Activated naive CD8-positive, alpha-beta T cell treated with anti-CD3 and anti-CD28 coated beads, Interleukin-2, amount 10 ng/mL, durations not matched to agents 7 days and 5 days (primary cell): ENCODE results near the gene FOXC2. TPM values are rescaled to one million over a fixed set of nuclear protein-coding genes. Genes with fewer than 3 reads are reported as not detected.

ENCODE experiments used
- ATAC-seq: fragments of 150-1000 bp; cut with Tn5 transposase; one replicate; pipeline ENCODE4 v1.10.0; 2021; ENCODE audit warnings: low read depth, moderate library complexity
- POLR2A ChIA-PET: fragments of 350-600 bp; sonication (Branson Sonifier 250); formaldehyde crosslinking; loops from one replicate; lab custom pipeline; 2021; ENCODE audit warnings: antibody characterized with exemption; lab: Charles Lee
- DNase-seq: peaks from one replicate; pipeline ENCODE4 v3.0.0; 2021
- H3K27ac Mint-ChIP-seq: one replicate; pipeline ENCODE4 v1.8.0; 2022; ENCODE audit warnings: mild to moderate bottlenecking, mixed read lengths
- H3K27me3 Mint-ChIP-seq: one replicate; pipeline ENCODE4 v1.8.0; 2022; ENCODE audit warnings: mild to moderate bottlenecking, moderate library complexity, mixed read lengths
- H3K36me3 Mint-ChIP-seq: one replicate; pipeline ENCODE4 v1.8.0; 2021; ENCODE audit warnings: mild to moderate bottlenecking, mixed read lengths
- H3K4me1 Mint-ChIP-seq: one replicate; pipeline ENCODE4 v1.8.0; 2021; ENCODE audit warnings: mixed read lengths
- H3K4me3 Mint-ChIP-seq: one replicate; pipeline ENCODE4 v1.8.0; 2022; ENCODE audit warnings: mild to moderate bottlenecking, moderate library complexity, mixed read lengths
- H3K9me3 Mint-ChIP-seq: one replicate; pipeline ENCODE4 v1.8.0; 2021; ENCODE audit warnings: mixed read lengths
- total RNA-seq, 2 experiments: library from RNA; stranded (reverse); gene quantifications; one replicate each; pipeline ENCODE4 v1.2.3, GENCODE V29; 2021

FOXC2 gene
- not detected for total RNA-seq

DNA sequence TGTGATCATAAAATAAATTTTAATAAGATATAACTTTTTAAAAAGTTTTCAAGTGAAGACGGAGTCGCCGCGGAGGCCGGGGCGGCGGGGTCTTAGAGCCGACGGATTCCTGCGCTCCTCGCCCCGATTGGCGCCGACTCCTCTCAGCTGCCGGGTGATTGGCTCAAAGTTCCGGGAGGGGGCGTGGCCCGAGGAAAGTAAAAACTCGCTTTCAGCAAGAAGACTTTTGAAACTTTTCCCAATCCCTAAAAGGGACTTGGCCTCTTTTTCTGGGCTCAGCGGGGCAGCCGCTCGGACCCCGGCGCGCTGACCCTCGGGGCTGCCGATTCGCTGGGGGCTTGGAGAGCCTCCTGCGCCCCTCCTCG lies at the start of gene FOXC2:
Gene FOXC2, plus strand, starts transcription at position 229 of the 365 bp plus-strand sequence. CDS start 507 bp downstream, outside the sequence.
- Mint-ChIP-seq H3K4me3 (no peak within 1 kb of the TSS), H3K27me3 (peaks cover 66% of the 10 kb centered on the region), H3K9me3 (no peaks in the 10 kb centered on the region), H3K4me1 (peaks cover 7% of the 10 kb centered on the region), H3K36me3 (no peaks in the 10 kb centered on the region), H3K27ac (no peak within 1 kb of the TSS)
- POLR2A ChIA-PET: no interaction called here
- DNase-seq: peak; percentile 35
- ATAC-seq: no peak

DNA sequence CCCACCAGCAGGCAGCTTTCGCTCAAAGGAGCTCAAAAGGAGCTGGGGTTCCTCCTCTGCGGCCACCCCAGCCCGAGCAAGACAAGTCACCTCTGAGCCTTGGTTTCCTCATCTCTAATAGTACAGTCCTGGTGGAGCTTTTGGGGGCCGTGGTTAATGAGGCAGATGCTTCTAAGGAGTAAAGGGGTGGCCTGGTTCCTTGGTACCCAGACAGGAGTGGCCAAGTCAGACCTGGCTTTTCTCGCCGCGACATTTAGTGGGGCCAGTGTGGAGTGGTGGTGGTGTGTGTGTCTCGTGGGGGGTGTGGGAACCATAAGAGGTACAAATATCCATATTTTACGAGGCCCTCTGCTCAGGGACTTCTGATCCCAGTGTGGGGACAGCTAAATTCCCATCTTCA lies 49.6 kb upstream of the FOXC2 start:
- H3K9me3 Mint-ChIP-seq: no peaks in the 10 kb centered on the region
- H3K27ac Mint-ChIP-seq: peak overlapping the region; percentile 60
- peaks cover 4% of the 10 kb centered on the region for H3K4me1 Mint-ChIP-seq
- no peak overlapping the region for H3K4me3 Mint-ChIP-seq
- POLR2A ChIA-PET: no interaction called here
- H3K27me3 Mint-ChIP-seq: peaks cover 68% of the 10 kb centered on the region
- DNase-seq (no peak), ATAC-seq (no peak)
- no peaks in the 10 kb centered on the region for H3K36me3 Mint-ChIP-seq

DNA sequence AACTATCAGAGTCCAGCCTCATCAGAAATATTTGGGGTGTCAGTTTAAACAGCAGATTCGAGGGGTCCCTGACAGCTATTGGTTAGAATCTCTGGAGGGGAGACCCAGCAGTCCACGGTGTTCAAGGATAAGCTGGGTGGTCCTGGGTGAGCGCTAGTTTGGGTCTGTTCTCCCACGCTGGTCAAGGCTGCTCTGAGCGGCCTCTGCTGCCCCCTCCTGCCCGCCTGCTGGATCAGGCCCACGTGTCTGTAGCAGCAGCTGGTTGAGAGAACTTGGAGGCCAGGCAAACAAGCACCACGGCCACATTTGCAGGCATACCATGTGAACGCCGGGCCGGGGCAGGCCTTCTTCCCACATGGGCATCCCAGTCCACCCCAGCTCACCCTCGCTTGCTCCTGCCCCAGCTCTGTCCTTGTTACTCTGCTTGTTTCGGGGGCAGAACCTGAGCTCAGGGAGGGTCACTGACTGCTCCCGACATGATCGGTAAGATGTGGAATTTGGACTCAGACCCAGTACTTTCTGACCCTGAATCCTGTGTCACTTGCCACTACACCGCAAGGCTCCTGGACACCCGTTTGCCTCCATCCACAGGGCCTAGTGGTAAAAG lies 48.9 kb upstream of the FOXC2 start:
- H3K27me3 Mint-ChIP-seq: peaks cover 62% of the 10 kb centered on the region
- no peaks in the 10 kb centered on the region for H3K36me3 Mint-ChIP-seq
- DNase-seq: no peak
- ATAC-seq: no peak
- H3K27ac Mint-ChIP-seq: no peak overlapping the region
- H3K9me3 Mint-ChIP-seq: no peaks in the 10 kb centered on the region
- H3K4me3 Mint-ChIP-seq: no peak overlapping the region
- H3K4me1 Mint-ChIP-seq: peaks cover 4% of the 10 kb centered on the region
- POLR2A ChIA-PET: no interaction called here

DNA sequence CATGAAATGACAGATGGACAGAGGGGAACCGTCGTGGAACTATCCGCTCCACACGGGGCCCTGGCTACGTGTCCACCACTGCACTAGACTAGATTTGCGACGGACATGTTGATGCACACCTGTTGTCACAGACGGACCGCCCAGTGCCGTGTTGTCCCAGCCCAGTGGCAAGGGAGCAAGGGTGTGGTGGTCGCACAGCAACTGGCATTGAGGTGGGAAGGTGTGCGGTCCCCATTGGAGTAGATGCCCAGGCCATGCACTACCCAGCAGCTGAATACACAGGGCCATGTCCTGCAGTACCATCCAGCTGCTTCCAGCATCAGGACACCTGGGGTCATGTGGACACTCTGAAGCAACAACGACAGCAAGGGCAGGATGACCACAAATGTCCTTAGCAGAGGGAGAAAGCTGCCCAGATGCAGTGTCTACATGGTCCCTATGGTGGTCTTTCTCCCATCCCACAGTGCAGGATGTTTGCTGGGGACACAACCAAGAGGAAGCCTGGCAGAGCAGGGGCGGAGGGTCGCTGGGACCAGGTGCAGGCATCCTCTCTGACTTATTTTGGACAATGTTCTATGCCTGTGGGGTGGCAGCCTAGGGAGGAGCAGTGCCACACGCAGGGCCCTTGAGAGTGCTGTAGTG lies 47.5 kb upstream of the FOXC2 start:
- no peak for ATAC-seq
- Mint-ChIP-seq H3K27ac (no peak overlapping the region), H3K9me3 (no peaks in the 10 kb centered on the region), H3K27me3 (peaks cover 51% of the 10 kb centered on the region), H3K36me3 (no peaks in the 10 kb centered on the region), H3K4me1 (peaks cover 3% of the 10 kb centered on the region), H3K4me3 (no peak overlapping the region)
- POLR2A ChIA-PET: no interaction called here
- no peak for DNase-seq

DNA sequence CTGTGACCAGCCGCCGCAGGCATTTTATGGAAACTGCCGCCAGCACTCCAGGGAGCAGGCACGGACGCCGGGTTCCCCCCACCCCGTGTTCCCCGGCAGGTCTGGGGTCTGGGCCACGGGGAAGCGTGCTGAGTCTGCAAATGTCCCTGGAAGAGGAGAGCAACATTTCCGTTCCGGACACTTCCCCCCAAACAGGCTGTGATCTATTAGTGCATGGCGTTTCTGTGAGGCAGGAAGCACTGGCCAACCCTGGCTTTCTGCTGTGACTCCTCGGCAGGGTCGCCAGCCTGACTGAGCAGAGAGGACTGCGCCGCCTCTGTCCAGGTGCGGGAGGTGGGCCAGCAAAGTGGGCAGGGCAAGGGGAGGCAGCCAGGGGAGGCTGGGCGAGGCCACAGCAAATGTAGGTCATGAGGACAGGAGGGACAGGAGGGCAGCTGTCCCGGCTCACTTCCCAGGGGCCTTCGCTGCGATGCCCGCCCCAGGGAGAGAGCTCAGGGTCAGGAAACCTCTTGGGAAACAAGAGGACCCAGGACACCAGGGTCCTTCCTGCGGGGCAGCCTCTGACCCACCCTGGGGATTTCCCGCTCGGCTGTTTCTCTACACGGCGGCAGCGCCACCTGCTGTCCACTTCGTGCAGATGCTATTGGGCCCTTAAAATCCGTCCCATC lies 46.8 kb upstream of the FOXC2 start:
- POLR2A ChIA-PET: no interaction called here
- DNase-seq (peak; percentile 66), ATAC-seq (no peak)
- H3K36me3 Mint-ChIP-seq: no peaks in the 10 kb centered on the region
- H3K9me3 Mint-ChIP-seq: no peaks in the 10 kb centered on the region
- no peak overlapping the region for H3K27ac Mint-ChIP-seq
- peaks cover 3% of the 10 kb centered on the region for H3K4me1 Mint-ChIP-seq
- H3K27me3 Mint-ChIP-seq: peaks cover 45% of the 10 kb centered on the region
- no peak overlapping the region for H3K4me3 Mint-ChIP-seq

DNA sequence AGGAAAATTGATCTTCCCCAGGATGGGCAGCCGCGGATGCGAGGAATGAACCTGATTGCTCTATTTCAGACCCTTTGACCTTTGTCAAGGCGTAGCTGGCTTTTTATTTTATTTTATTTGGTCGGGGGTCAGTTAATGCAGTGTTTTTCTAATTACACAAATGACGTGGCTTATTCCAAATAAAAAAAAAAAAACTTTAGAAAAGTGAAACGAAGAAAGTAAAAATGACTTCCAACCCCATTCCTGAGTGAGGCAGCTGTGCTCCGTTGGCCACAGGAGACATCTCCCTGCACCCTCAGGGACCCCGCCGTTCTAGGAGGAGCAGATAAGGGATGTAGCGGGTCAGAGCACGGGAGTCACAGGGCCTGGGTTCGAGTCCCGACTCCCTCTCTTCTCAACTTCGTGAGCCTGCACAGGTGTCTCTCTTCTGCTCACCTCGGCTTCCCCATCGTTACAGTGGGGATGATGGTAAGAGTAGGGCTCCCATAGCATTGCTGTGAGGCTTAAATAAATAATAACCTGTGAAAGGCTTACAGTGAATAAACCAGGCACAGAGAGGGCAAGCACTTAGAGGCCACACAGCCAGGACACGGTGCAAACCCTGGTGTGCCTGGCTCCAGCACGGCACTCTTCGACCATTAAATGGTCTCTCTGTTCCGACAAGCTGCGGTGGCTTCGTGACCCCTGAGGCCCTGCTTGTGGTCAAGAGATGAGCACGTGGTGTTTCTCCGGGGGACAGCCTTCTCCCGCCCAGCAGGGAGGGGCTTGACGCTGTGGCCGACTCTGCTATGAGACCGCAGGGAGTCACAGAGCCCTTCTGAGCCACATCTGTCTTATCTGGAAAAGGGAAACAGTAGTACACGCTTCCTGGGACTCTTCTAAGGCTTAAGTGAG lies 46.1 kb upstream of the FOXC2 start:
- POLR2A ChIA-PET: no interaction called here
- no peak for ATAC-seq
- Mint-ChIP-seq H3K27me3 (peaks cover 38% of the 10 kb centered on the region), H3K4me1 (peaks cover 3% of the 10 kb centered on the region), H3K9me3 (no peaks in the 10 kb centered on the region), H3K27ac (no peak overlapping the region), H3K4me3 (no peak overlapping the region), H3K36me3 (no peaks in the 10 kb centered on the region)
- no peak for DNase-seq

DNA sequence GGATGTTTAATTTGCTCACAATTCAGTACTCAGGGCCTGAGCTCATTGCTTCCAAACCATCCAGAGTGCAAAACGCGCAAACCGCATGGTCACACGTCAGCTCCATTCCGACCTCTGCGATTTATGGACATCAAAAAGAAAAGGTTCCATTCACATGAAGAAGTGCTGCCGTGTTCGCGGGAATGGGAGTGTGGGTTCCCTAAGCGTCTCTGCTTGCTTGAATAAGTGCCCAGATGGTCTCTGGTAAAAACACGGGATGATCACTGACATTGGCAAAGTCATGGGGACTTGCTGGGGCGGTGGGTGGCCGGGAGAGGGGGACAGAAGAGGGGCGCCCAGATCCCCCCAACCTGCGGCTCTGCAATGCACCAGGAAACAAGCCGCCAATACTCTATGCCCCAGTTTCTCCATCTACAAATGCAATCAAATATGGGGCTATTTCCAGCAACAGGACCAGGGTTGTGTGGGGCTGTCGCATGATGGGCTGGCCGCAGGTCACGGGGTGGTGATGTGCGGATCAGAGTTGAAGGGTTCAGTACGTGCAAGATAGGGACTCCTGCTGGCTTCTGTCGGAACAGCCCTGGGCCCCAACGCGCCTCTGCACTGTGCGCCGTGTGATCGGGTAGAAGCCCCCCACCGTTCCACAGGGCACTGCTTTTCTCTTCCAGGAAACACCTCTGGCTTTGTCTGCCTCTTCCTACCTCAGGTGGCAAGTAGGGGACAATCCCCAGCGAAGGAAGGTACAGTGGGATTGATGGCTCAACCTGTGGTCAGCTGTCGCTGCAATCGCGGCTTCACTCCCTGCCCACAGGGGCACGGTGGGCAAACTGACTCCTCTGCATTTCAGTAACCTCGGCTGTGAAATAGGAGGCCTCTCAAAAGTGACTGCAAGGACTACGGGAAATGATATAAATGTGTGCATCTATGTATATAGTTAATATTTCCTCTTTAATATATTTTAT lies 45.1 kb upstream of the FOXC2 start:
- Mint-ChIP-seq H3K4me1 (peaks cover 3% of the 10 kb centered on the region), H3K36me3 (no peaks in the 10 kb centered on the region), H3K9me3 (no peaks in the 10 kb centered on the region), H3K27me3 (peaks cover 35% of the 10 kb centered on the region), H3K4me3 (no peak overlapping the region), H3K27ac (no peak overlapping the region)
- ATAC-seq (no peak), DNase-seq (no peak)
- POLR2A ChIA-PET: no interaction called here

DNA sequence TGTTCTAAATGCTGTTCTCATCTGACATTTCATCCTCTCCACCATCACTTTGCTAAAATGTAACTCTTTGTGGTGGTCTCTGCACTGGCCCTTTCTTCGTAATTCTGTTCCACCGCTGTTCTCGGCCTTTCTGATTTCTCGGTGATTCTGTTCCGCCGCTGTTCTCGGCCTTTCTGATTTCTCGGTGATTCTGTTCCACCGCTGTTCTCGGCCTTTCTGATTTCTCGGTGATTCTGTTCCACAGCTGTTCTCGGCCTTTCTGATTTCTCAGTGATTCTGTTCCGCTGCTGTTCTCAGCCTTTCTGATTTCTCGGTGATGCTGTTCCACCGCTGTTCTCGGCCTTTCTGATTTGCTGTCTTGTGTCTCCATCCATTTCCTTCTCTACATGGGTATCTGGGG lies 44.0 kb upstream of the FOXC2 start:
- no peak overlapping the region for H3K4me3 Mint-ChIP-seq
- no peaks in the 10 kb centered on the region for H3K9me3 Mint-ChIP-seq
- no peak for ATAC-seq
- POLR2A ChIA-PET: no interaction called here
- H3K27ac Mint-ChIP-seq: no peak overlapping the region
- no peaks in the 10 kb centered on the region for H3K36me3 Mint-ChIP-seq
- H3K4me1 Mint-ChIP-seq: peaks cover 3% of the 10 kb centered on the region
- DNase-seq: no peak
- peaks cover 25% of the 10 kb centered on the region for H3K27me3 Mint-ChIP-seq

DNA sequence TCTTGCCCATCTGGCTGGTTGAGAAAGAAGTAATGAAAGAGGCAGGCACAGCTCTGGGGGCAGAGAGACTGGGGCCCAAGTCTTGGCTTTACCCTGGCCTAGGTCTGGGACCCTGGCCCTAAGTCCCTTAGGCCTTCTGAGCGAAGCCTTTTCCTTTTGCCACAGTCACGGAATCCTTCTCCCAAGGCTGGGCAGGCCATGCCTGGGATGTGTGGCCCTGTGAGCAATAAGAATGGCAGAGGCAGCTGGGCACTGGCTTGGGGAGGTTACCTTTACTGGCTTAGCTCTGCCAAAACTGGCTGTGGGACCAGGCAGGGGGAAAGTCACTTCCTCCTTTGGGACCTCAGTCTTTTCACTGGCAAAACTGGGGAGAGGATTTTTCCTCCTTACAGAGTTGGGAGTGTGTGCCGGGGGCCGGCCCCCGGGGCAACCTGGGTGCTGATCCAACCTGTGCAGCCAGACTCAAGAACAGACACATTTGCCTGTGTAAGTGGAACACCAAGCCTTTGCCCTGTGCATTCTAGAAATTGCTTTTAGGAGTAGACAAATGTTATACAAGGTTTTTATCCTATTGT lies 43.4 kb upstream of the FOXC2 start:
- ATAC-seq (no peak), DNase-seq (no peak)
- Mint-ChIP-seq H3K4me1 (peaks cover 3% of the 10 kb centered on the region), H3K4me3 (no peak overlapping the region), H3K27me3 (peaks cover 20% of the 10 kb centered on the region), H3K27ac (no peak overlapping the region), H3K9me3 (no peaks in the 10 kb centered on the region), H3K36me3 (no peaks in the 10 kb centered on the region)
- POLR2A ChIA-PET: no interaction called here

DNA sequence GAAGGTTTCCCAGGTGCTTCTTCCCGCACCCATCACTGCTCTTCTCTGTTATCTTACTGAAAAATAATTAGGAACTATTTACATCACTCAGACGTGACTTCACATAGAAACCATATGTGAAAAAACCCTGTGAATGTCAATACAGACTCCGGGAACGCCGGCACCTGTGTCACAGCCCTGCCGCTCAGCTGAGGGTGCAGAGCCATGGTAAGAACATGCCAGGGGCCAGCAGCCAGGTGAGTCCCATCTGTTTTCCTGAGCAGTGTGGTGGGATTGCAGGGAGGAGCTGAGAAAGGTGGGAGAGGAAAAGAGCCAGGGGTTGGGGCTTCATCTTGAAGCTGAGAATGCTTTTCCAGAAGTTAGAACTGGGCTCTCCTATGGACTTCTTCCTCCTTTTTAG lies 42.6 kb upstream of the FOXC2 start:
- no peak for ATAC-seq
- no peak for DNase-seq
- Mint-ChIP-seq H3K4me3 (no peak overlapping the region), H3K36me3 (no peaks in the 10 kb centered on the region), H3K27ac (no peak overlapping the region), H3K27me3 (peaks cover 13% of the 10 kb centered on the region), H3K4me1 (peaks cover 3% of the 10 kb centered on the region), H3K9me3 (no peaks in the 10 kb centered on the region)
- POLR2A ChIA-PET: no interaction called here

DNA sequence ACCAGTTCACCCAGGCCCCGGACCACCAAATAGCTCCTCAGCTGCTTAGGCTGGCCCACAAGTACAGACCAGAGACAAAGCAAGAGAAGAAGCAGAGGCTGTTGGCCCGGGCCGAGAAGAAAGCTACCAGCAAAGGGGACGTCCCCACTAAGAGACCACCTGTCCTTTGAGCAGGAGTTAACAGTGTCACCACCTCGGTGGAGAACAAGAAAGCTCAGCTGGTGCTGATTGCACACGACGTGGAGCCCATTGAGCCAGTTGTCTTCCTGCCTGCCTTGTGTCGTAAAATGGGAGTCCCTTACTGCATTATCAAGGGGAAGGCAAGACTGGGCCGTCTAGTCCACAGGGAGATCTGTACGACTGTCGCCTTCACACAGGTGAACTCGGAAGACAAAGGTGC lies 40.9 kb upstream of the FOXC2 start:
- Mint-ChIP-seq H3K4me3 (no peak overlapping the region), H3K27ac (no peak overlapping the region), H3K9me3 (no peaks in the 10 kb centered on the region), H3K36me3 (no peaks in the 10 kb centered on the region), H3K27me3 (peaks cover 7% of the 10 kb centered on the region), H3K4me1 (peaks cover 1% of the 10 kb centered on the region)
- POLR2A ChIA-PET: no interaction called here
- ATAC-seq (no peak), DNase-seq (peak; percentile 16)

DNA sequence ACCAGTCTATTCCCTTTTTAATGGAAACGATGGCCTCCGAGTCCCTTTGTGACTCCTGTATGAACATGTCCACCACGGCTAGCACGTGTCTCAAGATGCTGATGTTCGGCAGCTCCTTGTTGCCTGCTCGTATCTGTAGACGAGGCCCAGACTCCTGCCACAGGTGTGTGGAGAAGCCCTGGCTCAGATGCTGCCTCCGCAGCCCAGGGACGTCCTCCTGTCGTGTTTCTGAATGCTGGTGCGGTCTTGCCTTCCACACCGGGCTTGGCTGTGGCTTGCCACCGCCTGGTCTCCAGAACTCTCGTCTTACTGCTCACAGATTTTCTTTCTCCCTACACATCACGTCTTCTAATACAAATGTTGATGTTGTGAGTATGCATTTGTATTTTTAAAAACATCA lies 39.3 kb upstream of the FOXC2 start:
- ATAC-seq (no peak), DNase-seq (no peak)
- Mint-ChIP-seq H3K4me1 (no peaks in the 10 kb centered on the region), H3K4me3 (no peak overlapping the region), H3K36me3 (no peaks in the 10 kb centered on the region), H3K27ac (no peak overlapping the region), H3K27me3 (peaks cover 2% of the 10 kb centered on the region), H3K9me3 (no peaks in the 10 kb centered on the region)
- POLR2A ChIA-PET: no interaction called here
